ENCODE results near the gene TRIM44.
"Not testable (repeated sequence)": the region's sequence is repeated elsewhere in the genome, so short reads cannot be mapped to it uniquely, and the experiment has no call there.

The TRIM44 gene

DNA sequence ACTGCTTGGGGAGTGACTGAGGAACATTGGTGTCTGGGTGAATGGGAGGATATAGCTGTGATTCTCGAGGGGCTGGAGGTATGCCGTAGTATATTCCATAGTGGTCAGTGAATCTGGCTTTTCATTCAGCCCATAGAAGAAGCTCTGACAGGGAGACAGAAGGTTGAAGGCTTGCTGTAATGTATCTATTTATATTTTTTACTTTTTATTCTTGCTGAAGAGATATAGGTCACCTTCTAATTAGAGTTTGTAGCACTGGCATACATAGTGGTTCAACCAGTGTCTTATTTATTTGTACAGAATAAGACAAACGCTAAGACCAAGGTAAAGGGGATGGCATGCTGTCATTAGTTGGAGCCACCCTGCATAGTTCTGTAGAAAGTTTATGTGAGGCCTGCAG, 10.0 kb downstream of the TRIM44 start:
- no peak for DNase-seq

- peak; percentile 50 to 65 for DNase-seq
Measured at GRCh38 chr11:35675901-35676610, 13.5 kb downstream of the TRIM44 start.

- no peak for DNase-seq
Measured at GRCh38 chr11:35676611-35676965, 14.0 kb downstream of the TRIM44 start.

- no peak for DNase-seq
Measured at GRCh38 chr11:35677904-35678303, 15.3 kb downstream of the TRIM44 start.

GRCh38 chr11:35678471-35678870, 15.9 kb downstream of the TRIM44 start:
- DNase-seq: no peak

GRCh38 chr11:35678975-35679374, 16.4 kb downstream of the TRIM44 start:
- DNase-seq: no peak

GRCh38 chr11:35680506-35680905, 17.9 kb downstream of the TRIM44 start:
- DNase-seq: no peak

DNA sequence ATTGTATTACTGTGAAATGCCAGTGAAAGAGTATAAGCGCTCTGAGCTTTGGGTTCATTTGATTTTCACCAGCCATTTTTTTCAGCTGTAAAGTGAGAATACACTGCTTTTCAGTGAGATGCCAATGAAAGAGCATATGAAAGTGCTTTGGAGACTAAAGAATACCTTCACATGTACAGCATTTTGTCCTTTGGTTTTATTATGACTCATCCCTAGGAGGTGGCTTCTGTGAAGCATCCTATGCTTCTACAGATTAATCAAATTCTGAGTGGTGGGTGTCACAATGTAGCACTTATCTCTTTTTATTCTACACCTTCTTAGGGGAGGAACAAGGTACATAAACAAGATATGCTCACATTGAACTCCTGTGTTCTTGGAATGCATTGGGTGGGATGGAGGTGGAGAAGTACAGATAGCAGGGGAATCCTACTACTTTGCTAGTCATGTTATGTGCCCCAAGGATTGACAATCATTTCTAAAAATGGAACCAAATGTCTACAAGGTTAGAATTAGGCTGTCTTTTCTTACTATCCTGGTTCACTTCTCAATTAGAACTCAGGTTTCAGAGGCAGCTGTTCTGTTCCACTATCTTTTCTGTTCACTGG, 18.7 kb downstream of the TRIM44 start:
- DNase-seq: no peak

DNA sequence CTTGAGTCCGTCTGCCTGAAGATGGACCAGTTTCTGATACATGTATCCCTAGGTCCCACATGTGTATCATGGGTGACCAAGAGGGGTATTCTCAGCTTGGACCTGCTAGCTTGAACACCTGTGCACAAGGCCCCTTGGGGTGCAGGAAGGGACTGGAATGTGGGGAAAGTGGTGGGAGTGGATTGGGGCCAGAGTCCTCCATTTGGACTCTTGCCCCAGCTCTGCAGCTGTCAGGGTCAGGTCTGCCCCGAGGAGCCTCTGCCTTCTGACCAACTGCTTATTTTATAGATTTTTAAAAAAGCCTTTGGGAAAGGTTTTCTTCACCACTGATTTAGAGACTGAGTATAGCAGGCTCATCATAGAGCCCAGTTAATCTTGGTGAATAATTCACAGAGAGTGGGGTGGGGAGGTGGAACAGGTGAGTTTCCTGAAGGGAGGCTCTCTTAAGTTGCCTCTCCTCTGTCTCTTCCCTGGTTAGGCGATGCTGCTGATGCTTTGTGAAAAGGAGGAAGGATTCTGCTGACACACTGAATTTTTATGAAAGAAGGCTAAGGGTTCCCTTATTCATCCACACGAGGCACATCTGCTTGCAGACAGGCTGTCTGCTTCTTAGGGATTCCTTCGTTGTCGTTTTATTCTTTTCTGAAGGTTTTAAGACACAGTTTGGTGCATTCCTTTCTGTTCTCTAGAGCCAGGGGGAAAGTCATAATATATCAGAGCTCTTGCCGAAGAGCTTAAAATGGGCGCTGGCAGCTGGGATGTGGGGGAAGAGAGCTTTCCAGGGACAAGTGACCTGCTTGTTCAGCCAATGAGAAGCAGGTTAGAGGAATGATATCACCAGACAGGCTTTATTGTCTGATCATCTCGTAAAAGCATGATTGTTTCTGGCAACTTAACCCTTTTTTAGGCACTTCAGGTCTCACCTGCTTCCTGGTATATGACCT, 19.9 kb downstream of the TRIM44 start:
- DNase-seq: peak; percentile 28 to 32

DNA sequence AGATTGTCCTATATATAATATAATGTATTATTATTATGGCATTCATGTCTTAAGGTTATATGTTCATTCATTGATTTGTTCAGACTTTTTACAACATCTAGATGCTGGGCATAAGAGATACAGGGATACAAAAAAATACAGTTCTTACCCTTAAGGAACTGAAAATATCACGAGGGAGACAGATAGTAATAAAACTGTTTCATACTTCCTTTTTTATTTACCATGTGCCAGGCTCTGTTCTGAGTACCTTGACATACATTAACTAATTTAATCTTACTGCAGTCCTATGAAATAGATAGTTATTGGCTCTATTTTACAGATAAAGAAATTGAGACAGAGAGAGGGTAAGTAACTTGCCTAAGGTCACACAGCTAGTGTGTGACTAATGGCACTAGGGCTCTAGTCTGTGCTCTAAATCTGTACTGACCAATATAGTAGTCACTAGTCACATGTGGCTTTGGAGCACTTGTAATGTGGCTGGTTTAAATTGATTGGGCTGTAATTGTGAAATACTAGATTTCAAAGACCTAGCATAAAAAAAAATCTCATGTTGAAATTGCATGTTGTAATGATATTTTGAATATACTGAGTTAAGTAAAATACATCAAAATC, 21.3 kb downstream of the TRIM44 start:
- peak; percentile 75 to 87 for DNase-seq

DNA sequence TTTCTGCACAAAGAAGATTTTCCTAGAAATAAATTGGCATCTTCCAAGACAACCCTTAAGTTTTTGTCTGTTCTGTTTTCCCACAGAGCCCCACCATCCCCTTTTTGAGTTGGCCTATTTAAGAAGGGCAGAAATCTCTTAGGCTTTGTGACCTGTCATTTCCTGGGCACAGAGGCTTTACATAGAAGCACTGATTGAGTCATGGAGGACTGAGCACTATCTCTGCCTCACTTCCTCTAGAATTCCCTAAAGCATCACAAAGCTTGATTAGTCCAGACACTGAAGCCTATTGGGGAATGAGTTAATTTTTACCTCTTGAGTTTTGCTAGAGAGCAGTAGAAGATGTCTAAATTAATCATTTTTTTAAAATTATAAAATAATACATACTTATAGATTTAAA, 25.4 kb downstream of the TRIM44 start:
- DNase-seq: peak; percentile 17 to 40

GRCh38 chr11:35689081-35689996, 26.8 kb downstream of the TRIM44 start:
- no peak for DNase-seq

GRCh38 chr11:35702126-35702525, 39.6 kb downstream of the TRIM44 start:
- DNase-seq: no peak

DNA sequence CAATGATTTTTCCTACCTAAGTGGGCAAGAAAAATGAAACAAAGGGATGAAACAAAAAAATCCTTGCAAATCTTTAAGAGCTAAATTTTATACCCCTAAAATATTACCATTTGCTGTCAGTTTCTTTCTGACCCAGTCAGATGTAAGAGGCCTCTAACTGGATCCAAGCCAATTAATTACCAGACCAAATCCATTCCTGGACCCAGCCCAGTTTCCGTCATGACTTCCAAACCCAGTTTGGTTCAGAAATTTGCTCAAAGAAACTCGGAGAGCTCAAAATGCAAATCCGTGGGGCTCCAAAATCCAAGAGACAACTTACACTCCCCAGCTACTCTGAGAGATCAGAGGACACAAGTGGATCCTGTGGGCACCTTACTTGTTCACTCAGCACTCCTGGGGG, 46.8 kb downstream of the TRIM44 start:
- no peak for DNase-seq

- no peak for DNase-seq
Measured at GRCh38 chr11:35711173-35711910, 48.8 kb downstream of the TRIM44 start.

DNA sequence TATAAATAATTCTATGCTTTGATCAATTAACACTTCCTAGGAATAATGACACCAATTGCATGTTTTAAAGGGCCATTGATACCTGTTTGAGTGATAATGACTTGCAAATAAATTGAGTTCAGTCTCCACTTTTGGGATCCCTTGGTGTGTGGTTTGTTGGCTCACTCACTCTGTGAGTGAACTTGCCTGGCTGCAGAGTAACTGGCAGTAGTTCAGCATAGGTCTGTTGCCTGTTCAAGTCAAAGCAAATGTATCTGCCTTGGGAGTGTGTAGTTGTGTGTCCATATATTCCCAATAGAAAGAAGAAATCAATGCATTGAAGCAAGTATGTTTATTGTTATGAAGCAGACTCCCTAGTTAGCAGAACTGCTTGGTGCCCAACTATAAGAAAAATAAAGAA, 49.3 kb downstream of the TRIM44 start:
- no peak for DNase-seq

- no peak for DNase-seq
Measured at GRCh38 chr11:35712533-35712932, 50.0 kb downstream of the TRIM44 start.

DNA sequence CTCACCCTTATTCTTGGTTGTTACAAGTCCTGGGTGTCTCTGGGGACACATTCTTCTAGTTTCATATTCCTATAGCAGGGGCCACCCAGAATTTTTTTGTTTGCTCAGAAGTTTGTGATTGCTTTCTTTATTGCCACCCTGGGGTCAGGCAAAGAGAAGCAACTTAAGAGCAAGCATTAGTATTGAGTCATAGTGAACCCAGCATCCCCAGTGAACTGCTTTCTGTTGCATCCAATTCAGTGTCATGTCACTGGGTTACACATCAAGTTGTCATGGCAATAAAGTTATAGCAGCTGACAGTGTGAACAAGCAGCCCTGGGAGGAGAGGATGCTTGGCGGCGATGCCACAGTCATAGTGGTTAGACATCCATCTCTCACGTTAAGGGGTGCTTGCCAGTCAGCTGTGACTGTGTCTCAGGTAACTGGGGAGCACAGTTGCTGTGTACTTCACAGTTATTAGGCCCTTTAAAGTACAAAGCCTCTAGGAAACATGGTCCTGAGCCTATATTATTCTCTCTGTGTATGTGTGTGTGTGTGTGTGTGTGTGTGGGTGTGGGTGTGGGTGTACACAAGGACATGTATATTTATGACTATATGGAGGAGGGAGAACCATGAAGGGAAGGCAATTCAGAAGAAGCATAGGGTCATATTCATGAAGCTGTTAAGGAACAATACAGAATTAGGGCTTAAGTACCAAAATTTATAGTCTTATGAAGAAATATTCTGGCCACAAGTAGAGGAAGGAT, 52.5 kb downstream of the TRIM44 start:
- no peak for DNase-seq

GRCh38 chr11:35715677-35716076, 53.1 kb downstream of the TRIM44 start:
- not testable (repeated sequence) for DNase-seq

DNA sequence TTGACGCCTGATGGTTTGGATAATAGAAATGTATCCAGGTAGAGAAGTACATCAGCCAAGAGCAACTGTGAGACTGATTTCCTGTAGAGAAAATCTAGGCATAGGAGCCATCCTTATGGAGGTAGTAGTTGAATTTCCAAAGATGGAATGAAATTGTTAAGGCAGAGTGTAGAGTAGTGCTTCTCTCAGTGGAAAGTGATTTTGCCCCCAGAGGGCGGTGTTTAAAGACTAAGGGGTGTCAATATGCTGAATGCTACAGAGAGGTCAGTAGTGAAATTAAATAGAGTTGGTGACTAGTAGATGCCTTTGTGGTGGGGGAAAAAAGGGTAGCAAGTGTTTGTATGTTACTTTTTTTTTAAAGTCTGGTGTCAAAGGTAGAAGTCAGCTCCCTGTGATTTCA, 54.5 kb downstream of the TRIM44 start:
- no peak for DNase-seq

- DNase-seq: no peak
Measured at GRCh38 chr11:35717520-35717919, 54.9 kb downstream of the TRIM44 start.
